GM12872 (cell line): ENCODE measurements around the gene FBN1.

Experiments used
- CTCF ChIP-seq: IDR thresholded peaks from 3 replicates; pipeline ENCODE4 v1.5.1; 2011; ENCODE audit warnings: low read depth, mild to moderate bottlenecking, low read length, moderate library complexity; ENCODE audit not compliant: insufficient read depth

The FBN1 gene

GRCh38 chr15:48389691-48390143, 255.8 kb downstream of the FBN1 start:
- TF ChIP-seq CTCF: no peak

- TF ChIP-seq CTCF: no peak
Observed at GRCh38 chr15:48388910-48389309, 256.6 kb downstream of the FBN1 start.

- TF ChIP-seq CTCF: no peak
Observed at GRCh38 chr15:48388016-48388851, 257.3 kb downstream of the FBN1 start.

- TF ChIP-seq CTCF: no peak
Observed at GRCh38 chr15:48385031-48385830, 260.3 kb downstream of the FBN1 start.

GRCh38 chr15:48384616-48385015, 260.9 kb downstream of the FBN1 start:
- TF ChIP-seq CTCF: no peak

- no peak for TF ChIP-seq CTCF
Observed at GRCh38 chr15:48383031-48383430, 262.5 kb downstream of the FBN1 start.

- TF ChIP-seq CTCF: no peak
Observed at GRCh38 chr15:48381861-48382260, 263.6 kb downstream of the FBN1 start.
